Left ventricle myocardium inferior (tissue), 1 donor: Measurements from ENCODE around the gene NR6A1. TPM values are rescaled to one million over a fixed set of nuclear protein-coding genes. Genes with fewer than 3 reads are reported as not detected.

Source experiments
- DNase-seq: peaks from one replicate; pipeline ENCODE4 v3.0.0-alpha.2; 2020
- H3K27ac ChIP-seq: fragments of 200-600 bp; replicated peaks from 2 replicates; pipeline ENCODE4 v1.8.0; 2021
- H3K27me3 ChIP-seq: fragments of 200-600 bp; 2 replicates; pipeline ENCODE4 v1.8.0; 2021; ENCODE audit warnings: low read depth
- H3K36me3 ChIP-seq: fragments of 200-600 bp; 2 replicates; pipeline ENCODE4 v1.8.0; 2021
- H3K4me1 ChIP-seq: fragments of 200-600 bp; 2 replicates; pipeline ENCODE4 v1.8.0; 2021
- H3K4me3 ChIP-seq: fragments of 200-600 bp; 2 replicates; pipeline ENCODE4 v1.8.0; 2021; ENCODE audit warnings: mild to moderate bottlenecking, moderate library complexity
- H3K9me3 ChIP-seq: fragments of 200-600 bp; replicated peaks from 2 replicates; pipeline ENCODE4 v1.8.0; 2021
- CTCF ChIP-seq: fragments of 200-600 bp; IDR thresholded peaks from 2 replicates; pipeline ENCODE4 v1.8.0; 2021; ENCODE audit warnings: antibody characterized with exemption, mild to moderate bottlenecking, borderline replicate concordance
- intact Hi-C: fragments of 100-400 bp; cut with micrococcal nuclease; formaldehyde crosslinking; loops from one replicate; pipeline ENCODE4 v1.11.0; 2022
- total RNA-seq: library from RNA; stranded (reverse); fragmentation: NEBNext Ultra II Directional; extraction: Animal tissue kit (Norgen Biotek cat#: 25700); gene quantifications from one replicate; pipeline ENCODE4 v1.2.1, GENCODE V29; 2021
- donor health status: DM: no; HTN: yes; CAD: no; lungs with severe emphysema.

Gene NR6A1
- total RNA-seq, 1 donor from 2014 or later = 1.0 TPM

- Histone ChIP-seq H3K27ac (no peak overlapping the region), H3K9me3 (no peaks in the 10 kb centered on the region), H3K36me3 (no peaks in the 10 kb centered on the region), H3K27me3 (peaks cover 9% of the 10 kb centered on the region), H3K4me1 (peaks cover 15% of the 10 kb centered on the region), H3K4me3 (no peak overlapping the region)
- DNase-seq = no peak
- no peak for TF ChIP-seq CTCF
- intact Hi-C loops = no loop called here
Measured at GRCh38 chr9:124596172-124596839, 174.8 kb downstream of the NR6A1 start.

GRCh38 chr9:124595743-124596142, 175.4 kb downstream of the NR6A1 start:
- Histone ChIP-seq H3K4me1 (peaks cover 15% of the 10 kb centered on the region), H3K4me3 (no peak overlapping the region), H3K36me3 (no peaks in the 10 kb centered on the region), H3K27ac (no peak overlapping the region), H3K27me3 (peaks cover 9% of the 10 kb centered on the region), H3K9me3 (no peaks in the 10 kb centered on the region)
- TF ChIP-seq CTCF = no peak
- no peak for DNase-seq
- intact Hi-C loops = no loop called here

- H3K4me1 ChIP-seq = peaks cover 15% of the 10 kb centered on the region
- no peak overlapping the region for H3K27ac ChIP-seq
- peaks cover 9% of the 10 kb centered on the region for H3K27me3 ChIP-seq
- intact Hi-C loops = no loop called here
- TF ChIP-seq CTCF = no peak
- no peak for DNase-seq
- no peaks in the 10 kb centered on the region for H3K9me3 ChIP-seq
- H3K4me3 ChIP-seq = no peak overlapping the region
- no peaks in the 10 kb centered on the region for H3K36me3 ChIP-seq
Measured at GRCh38 chr9:124594673-124595072, 176.4 kb downstream of the NR6A1 start.

GRCh38 chr9:124594225-124594624, 176.9 kb downstream of the NR6A1 start:
- peaks cover 9% of the 10 kb centered on the region for H3K27me3 ChIP-seq
- TF ChIP-seq CTCF = no peak
- no peak for DNase-seq
- H3K27ac ChIP-seq = no peak overlapping the region
- intact Hi-C loops = no loop called here
- H3K4me3 ChIP-seq = no peak overlapping the region
- H3K9me3 ChIP-seq = no peaks in the 10 kb centered on the region
- H3K4me1 ChIP-seq = peaks cover 15% of the 10 kb centered on the region
- no peaks in the 10 kb centered on the region for H3K36me3 ChIP-seq

- no peak overlapping the region for H3K27ac ChIP-seq
- H3K36me3 ChIP-seq = no peaks in the 10 kb centered on the region
- no peak overlapping the region for H3K4me3 ChIP-seq
- peaks cover 15% of the 10 kb centered on the region for H3K4me1 ChIP-seq
- intact Hi-C loops = no loop called here
- H3K27me3 ChIP-seq = peaks cover 9% of the 10 kb centered on the region
- no peaks in the 10 kb centered on the region for H3K9me3 ChIP-seq
- no peak for TF ChIP-seq CTCF
- no peak for DNase-seq
Measured at GRCh38 chr9:124593651-124594058, 177.5 kb downstream of the NR6A1 start.

GRCh38 chr9:124593200-124593599, 177.9 kb downstream of the NR6A1 start:
- Histone ChIP-seq H3K4me3 (no peak overlapping the region), H3K4me1 (peaks cover 15% of the 10 kb centered on the region), H3K27me3 (peaks cover 9% of the 10 kb centered on the region), H3K9me3 (no peaks in the 10 kb centered on the region), H3K36me3 (no peaks in the 10 kb centered on the region), H3K27ac (no peak overlapping the region)
- TF ChIP-seq CTCF = no peak
- DNase-seq = no peak
- intact Hi-C loops = no loop called here
